ENCODE results near the gene NFIB.

The NFIB gene

GRCh38 chr9:14318361-14318760 is 4.4 kb upstream of the NFIB start:
- DNase-seq = no peak

GRCh38 chr9:14317667-14318320 is 3.9 kb upstream of the NFIB start:
- peak; percentile 11 for DNase-seq

- DNase-seq = no peak
Measured at GRCh38 chr9:14316602-14317300, 2.8 kb upstream of the NFIB start.

DNA sequence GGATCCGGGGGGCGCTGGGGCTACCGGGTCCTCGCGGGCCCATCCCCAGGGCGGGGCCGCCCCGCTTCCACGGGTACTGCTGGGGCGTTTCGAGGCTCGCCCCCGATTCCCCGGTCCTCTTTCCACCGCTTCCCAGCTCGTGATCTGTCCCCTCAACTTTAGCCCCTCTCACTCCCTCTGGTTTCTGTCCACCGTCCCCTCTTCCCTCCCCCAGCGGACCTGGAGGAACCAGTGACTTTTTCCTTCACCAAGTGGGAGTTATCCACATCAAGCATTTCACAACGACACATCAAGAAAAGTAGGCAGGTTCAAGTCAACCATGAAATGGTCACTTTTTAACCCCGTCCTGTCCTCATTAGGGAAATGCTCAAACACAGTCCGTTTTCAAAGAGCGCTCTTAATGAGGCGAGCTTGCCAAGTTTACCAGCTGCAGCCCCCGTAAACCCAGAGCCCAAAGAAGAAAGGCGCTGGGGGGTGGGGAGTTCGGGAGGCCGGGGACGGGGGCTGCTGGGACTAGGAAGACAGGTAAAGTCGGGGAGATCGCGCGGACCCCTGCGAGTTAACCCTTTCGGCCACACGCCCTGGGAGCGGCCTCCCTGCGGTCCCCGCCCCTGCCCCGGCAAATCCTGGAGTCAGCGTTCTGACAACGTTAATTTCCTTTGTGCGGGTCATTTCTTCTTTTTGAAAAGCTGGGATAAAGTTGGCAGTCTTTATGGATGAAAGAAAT is 2.1 kb upstream of the NFIB start:
- no peak for DNase-seq

DNA sequence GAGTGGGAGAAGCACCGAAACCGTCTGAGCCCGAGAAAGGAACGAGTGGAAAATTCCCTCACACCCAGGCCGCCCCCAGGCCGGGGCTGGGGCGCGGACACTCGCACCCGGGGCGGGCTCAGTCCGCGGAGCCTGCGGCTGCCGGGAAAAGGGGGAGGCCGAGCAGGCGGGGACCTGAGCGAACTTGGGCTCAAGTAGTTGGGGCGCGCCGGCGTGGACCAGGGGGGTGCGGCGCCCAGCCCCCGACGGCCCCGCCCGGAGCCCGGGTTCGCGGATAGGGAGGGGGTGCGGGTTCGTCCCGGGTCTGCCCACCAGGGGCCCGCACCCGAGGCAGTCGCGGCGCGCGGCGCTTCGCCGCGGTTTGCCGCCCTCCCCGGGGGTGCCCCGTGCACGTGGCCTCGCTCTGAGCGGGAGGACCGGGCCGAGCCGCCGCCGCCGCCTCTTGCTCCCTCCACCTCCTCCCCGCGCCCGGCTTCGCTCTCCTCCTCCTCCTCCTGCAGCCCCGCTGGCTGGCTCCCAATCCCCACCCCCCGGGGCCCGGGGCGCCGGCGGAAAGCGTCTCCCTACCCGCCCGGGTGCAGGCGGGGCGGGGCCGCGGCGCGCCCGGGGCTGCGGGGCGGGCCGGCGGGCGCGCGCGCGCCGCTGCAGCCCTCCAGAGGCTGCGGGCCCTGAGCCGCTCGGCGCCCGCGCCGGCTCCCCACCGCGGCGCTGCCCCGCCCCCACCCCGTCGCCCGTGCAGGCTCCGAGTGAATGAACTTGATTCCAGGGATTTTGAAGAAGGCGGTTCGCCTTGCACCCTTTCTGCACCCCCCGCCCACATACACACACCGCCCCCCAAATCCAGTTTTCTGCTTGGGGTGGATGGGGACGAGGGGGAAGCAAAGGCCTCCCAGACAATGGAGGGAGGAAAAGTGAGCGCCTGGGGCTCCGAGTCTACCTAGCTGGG is 1.3 kb upstream of the NFIB start:
- no peak for DNase-seq

DNA sequence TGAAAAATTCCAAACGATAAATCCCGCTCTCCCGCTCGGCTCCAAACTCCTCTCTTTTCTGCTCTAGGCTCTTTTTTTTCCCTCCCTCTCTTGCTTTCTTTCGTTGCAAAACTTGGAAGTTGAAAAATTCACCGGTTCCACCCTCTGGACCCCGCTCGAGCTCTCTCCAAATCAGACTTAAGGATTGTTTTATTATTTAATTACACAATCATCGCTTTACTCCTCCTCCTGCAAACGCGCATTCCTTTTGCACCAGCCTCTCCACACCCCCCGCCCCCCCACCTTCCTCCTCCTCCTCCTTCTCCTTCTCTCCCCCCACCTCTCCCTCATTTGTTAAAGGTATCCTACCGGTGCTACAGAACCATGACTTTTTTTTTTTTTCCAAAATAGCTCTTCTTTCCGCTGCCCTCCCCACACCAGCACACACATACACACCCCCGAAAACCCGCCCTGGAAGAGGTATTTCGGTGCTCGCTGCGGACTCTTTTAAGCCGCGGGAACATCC is 535 bp upstream of the NFIB start:
- no peak for DNase-seq

DNA sequence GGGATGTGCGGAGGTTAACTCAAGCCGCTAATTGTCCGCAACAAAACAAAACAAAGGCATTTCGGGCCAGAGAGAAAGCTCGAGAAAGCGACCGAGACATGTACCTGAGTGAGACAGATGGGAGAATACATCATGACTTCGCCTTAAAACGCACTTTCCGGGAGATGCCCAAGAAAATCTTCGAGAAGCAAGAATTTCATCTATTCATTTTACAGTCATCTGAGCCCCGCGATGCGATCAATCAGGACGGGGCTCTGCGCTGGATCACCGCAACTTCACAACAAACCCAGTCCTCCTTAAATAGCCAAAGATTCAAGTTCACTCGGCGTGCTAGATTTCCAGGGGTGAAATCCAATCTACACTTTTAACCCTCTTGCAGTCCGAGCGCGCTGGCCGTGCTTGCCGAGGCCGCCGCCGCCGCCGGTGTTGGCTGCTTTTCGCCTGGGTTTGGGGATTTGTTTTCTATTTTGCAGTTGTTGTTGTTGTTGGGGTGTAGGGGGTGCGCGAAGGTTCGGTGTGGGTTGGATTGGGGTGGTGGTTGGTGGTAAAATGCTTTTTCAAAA is 482 bp downstream of the NFIB start:
- no peak for DNase-seq

DNA sequence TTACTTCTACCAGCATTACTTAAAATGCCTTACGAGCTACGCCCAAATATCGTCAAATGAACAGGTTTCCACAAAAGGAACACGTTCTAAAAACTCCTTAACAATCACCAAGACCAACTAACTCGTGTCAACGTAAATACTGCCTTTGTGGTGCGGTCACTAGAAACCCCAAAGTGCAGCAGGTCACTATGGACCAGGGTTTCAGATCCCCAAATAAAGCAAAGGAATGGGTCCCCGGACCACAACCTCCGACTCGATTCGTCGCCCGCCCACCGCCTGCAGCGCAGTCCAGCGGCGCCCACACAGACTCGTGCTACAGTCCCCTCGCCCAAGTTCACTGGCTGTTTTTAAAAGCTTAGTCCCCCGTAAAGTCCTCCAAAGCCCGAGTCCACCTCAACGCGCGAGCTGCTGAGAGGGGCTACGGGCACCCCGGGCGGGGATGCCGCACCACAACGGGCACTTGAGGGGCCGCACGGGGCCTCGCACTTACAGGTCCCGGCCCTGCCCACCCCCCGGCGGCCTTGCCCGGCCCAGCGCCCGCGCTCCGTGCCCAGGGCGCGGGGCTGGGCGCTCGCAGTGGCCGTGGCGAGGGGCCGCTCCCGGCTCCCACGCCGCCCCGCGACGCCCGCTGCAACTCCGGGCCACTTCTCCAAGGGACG is 1.1 kb downstream of the NFIB start:
- no peak for DNase-seq

DNA sequence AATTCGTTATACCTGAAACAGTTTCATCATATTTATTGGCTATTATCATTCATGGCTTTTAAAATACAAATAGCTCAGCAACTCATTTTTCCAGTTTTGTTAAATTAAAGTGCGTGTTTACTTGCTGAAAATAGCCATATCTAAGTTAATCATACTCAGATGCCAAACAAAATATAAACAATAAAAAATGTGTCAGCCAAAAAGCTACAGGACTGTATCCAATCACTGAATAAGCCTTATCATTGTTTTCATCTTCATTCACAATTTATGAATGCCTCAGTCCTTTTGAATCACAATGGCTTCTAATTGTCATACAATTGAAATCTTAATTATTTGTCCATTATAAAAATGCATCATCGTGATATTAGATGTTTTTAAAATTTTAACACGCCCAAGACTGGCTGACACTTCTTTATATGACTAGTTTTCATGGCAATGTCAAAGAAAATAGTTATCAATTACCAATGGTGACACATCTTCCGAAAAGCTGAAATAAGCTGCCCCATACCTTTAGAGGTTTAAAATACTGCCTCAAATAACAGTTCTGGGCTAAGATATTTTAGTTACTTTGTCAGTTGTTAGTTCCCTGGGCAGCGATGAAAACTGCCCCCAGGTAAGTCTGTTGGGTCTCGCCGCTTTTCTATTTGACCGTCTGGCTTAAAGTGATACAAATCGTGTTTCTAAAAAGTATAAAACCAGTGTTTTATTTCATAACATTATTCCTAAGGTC is 1.8 kb downstream of the NFIB start:
- no peak for DNase-seq

DNA sequence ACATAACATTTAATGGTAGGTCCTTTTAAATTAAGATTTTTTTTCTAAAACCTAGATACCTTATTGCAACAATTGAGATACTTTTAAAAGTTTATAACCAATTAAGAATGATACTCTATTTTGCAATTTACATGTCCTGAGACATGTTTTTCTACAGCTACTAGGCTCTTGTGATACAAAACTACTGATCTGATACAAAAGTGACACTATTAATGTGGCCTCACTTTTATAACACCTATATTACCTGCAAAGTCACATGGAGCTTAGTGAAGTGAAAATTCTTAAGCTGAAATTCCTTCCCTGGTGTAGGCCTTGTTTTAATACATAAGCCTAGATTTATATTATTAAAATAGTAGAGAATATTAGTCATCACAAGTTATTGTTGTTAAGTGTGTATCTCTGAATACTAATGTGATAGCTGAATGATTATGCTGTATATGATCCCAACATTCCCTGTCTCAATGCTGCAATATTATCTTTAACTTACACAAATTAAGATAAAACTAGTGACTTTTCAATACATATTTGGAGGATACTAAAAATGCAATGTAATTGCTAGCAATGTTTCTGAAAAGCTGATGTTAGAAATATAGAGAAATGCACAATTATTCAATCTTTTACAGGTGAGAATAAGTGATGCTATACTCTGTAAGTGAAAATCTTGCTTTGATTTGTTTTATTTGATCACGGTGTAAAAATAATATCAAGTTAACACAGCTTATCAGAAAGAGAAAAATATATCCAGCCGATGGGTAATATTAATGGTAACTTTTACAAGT is 2.6 kb downstream of the NFIB start:
- no peak for DNase-seq

DNA sequence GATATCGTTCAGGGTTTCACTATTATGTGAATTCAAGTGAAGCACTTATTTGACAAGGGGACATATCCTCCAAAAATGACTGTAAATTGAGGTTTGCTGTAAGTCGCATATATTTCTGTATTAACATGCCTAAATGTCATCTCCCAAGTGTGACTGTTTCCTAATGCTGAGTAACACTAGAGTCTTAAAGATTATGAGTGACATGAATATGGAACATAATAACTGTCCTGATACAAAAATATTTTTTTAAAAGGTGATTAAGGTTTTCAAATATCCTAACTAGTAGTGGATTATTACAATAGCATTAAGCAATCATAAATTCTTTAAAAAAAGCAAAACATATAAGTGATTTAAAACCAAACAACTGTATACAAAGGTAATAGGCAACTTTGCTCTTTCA is 3.6 kb downstream of the NFIB start:
- DNase-seq = no peak

DNA sequence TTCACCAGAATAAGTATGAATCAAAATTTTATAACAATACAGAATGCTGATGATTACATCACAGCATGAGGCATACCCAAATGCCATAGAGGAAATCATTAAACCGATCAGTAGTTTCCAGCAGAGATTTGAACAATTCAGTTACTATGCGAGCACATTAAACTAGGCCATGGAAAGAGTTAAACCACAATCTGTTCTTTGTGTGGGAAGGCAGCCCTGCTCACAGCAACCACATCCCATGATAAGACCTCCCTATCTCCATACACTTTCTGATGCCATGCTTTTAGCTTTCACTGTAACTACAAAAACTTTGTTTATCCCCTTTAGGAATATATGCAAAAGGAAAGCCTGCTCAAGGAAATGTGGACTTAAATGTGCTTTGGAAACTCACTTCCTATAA is 4.5 kb downstream of the NFIB start:
- no peak for DNase-seq

- no peak for DNase-seq
Measured at GRCh38 chr9:14308853-14309145, 5.1 kb downstream of the NFIB start.

GRCh38 chr9:14307989-14308852 is 5.7 kb downstream of the NFIB start:
- no peak for DNase-seq

DNA sequence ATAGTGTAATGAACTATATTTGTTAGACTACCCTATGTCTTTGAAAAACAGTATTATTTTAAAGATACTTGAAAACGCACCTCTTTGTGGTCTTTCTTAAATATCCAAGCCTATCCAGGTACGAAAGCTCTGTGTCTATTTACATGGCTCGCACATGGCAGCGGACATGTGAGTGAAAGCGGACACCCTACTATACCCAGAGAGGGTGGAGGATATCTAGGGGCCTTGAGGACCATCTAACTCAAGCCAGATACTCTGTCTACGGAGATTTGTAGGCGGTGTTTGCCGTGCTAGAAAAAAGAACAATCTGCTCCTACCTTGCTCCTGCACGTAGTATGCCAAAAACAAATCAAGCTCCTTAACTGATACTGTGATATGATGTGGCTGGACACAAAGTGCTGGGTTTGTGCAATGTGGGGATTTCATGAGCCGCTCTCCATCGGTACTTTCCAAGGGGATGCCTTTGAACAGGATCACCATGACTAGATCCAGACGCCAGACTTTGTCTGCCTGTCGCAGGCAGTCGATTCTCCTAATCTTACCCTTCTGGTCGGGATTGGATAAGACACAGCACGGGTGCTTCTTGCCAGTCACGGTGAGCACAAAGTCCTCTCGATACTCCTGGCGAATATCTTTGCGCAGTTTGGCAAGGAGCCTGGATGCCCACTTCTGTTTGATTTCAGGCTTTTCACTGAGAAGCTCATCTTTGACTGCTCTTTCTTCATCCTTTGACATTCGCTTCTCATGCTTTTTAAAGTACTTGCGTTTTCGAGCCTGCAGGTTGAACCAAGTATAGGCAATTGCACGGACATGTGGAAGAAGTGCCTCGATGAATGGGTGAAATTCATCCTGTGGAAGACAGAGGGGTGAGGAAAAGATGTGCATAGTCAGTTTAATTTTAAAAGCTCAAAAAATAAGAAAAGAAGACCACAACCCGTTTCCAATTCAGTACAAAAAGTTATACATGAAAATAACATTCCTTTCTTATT is 7.0 kb downstream of the NFIB start:
- DNase-seq = no peak

DNA sequence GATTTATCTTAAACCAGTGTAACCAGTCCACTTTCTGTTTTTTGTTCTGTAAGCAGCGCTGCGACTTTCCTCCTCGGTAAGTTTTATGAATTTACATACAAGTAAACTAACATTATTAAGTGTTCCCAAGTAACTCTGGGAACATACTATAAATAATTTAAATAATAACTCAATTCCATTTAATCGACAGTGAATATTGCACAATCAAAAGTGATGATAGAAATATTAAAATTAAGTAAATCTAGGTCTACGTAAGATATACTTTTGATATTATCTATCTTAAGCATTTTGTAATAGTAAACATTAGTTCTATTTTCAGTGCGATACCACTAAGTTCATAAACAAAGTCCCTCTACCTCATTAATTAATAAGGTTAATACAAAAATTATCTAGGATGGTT is 7.8 kb downstream of the NFIB start:
- DNase-seq = no peak

GRCh38 chr9:14304259-14304658 is 9.7 kb downstream of the NFIB start:
- no peak for DNase-seq

DNA sequence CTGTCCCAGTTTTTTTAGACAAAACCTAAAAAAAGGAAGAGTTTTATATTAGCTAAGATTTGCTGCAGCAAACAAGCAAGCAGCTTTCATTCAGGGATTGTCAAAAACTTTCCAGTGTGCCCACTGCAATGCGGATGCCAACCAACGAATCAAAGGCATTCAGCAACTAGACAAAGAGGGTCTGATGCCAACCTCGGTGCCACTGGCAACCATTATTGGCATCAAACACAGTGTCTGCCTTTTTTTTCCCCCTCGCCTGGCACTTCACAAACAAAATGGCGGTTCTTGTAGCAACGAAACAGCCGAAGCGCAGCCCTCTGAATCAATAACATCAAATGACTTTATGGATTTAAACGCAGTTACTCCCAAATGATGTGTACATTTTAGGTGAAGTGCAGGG is 10.4 kb downstream of the NFIB start:
- DNase-seq = no peak
